ENCODE data around the gene RASSF7.
"Not testable (repeated sequence)": the region's sequence is repeated elsewhere in the genome, so short reads cannot be mapped to it uniquely, and the experiment has no call there.

The RASSF7 gene, protein sequence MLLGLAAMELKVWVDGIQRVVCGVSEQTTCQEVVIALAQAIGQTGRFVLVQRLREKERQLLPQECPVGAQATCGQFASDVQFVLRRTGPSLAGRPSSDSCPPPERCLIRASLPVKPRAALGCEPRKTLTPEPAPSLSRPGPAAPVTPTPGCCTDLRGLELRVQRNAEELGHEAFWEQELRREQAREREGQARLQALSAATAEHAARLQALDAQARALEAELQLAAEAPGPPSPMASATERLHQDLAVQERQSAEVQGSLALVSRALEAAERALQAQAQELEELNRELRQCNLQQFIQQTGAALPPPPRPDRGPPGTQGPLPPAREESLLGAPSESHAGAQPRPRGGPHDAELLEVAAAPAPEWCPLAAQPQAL

GRCh38 chr11:560305-561147 is at the start of gene RASSF7, which contains the start of gene LMNTD2:
Gene RASSF7 (plus strand): TSS chr11:560970. CDS start chr11:561769, 799 bp downstream.
Gene LMNTD2 (minus strand): TSS chr11:560738. CDS start chr11:560716, 22 bp downstream.
- peak; percentile 98 for DNase-seq

- DNase-seq: no peak
Measured at GRCh38 chr11:512761-513595, 47.8 kb upstream of the RASSF7 start.

DNA sequence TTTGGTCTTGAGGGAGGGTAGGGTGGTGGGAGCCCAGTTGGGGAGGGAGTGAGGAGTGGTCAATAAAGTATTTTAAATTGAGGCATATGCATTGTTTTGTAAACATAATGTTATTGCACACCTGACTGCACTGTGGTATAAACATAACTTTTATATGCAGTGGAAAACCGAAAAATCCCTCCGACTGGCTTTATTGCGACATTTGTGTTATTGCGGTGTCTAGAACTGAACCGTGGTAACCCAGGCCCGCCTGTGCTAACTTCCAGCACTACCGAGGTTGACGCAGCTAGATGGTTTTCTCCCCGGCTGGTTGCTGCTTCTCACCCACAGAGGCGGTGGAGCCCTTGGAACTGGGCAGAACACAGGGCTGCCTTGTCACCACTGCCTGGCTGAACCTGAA is 46.2 kb upstream of the RASSF7 start:
- DNase-seq: no peak

- DNase-seq: no peak
Measured at GRCh38 chr11:515131-515530, 45.6 kb upstream of the RASSF7 start.

DNA sequence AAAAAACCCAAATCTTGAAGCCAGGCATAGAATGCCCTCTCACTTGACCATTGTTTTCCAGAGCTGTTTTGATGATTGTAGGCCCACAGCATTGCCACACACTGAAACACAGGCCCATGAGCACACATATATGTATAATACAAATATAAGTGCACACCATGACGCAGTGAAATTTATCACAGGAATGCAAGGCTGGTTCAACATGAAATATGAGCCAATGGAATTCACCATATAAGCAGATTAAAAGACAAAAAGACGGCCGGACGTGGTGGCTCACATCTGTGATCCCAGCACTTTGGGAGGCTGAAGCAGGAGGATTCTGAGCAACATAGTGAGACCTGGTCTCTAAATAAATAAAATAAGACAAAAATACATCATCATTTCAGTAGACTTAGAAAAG is 44.4 kb upstream of the RASSF7 start:
- DNase-seq: no peak

DNA sequence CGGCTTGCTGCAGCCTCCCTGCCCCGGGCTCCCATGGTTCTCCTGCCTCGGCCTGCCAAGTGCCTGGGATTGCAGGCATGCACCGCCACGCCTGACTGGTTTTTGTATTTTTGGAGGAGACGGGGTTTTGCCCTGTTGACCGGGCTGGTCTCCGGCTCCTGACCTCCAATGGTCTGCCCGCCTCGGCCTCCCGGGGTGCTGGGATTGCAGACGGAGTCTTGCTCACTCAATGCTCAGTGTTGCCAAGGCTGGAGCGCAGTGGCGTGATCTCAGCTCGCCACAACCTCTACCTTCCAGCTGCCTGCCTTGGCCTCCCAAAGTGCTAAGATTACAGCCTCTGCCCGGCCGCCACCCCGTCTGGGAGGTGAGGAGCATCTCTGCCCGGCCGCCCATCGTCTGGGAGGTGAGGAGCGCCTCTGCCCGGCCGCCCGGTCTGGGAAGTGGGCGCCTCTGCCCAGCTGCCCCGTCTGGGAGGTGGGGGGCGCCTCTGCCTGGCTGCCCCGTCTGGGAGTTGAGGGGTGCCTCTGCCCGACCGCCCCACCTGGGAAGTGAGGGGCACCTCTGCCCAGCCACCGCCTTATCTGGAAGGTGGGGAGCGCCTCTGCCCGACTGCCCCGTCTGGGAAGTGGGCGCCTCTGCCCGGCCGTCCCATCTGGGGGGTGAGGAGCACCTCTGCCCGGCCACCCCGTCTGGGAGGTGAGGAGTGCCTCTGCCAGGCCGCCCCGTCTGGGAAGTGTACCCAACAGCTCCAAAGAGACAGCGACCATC is 43.7 kb upstream of the RASSF7 start:
- DNase-seq: not testable (repeated sequence)

DNA sequence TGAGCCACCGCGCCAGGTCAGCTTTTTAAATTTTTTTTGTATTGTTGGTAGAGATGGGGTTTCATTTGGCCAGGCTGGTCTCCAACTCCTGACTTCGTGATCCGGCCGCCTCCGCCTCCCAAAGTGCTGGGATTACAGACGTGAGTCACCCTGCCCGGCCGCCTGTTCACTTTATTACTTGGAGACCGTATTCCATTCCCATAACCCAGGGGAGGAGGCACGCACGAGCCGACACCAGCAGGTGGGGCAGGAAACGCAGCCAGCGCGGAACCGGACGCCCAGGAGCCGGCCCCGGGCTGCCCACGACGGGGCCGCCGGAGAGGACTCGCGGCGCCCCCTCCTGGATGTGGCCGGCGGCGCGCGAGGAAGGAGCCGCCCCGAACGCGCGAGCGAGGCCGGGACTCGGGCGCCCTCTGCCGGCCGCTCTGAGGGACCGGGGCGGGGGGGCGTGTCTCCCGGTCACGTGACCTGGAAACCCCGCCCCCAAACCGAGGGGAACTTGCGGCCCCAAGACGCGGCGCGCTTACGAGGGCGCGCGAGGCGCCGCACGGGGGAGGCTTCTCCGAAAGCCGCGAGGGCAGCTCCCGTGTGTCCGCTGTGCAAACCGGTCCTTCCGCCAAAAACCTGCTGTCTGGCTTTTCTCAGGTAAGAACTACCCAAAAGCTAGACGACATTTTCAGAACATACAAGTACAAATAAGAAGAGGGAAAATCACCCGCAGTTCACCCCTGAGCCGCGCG is 42.1 kb upstream of the RASSF7 start:
- DNase-seq: peak; percentile 99

DNA sequence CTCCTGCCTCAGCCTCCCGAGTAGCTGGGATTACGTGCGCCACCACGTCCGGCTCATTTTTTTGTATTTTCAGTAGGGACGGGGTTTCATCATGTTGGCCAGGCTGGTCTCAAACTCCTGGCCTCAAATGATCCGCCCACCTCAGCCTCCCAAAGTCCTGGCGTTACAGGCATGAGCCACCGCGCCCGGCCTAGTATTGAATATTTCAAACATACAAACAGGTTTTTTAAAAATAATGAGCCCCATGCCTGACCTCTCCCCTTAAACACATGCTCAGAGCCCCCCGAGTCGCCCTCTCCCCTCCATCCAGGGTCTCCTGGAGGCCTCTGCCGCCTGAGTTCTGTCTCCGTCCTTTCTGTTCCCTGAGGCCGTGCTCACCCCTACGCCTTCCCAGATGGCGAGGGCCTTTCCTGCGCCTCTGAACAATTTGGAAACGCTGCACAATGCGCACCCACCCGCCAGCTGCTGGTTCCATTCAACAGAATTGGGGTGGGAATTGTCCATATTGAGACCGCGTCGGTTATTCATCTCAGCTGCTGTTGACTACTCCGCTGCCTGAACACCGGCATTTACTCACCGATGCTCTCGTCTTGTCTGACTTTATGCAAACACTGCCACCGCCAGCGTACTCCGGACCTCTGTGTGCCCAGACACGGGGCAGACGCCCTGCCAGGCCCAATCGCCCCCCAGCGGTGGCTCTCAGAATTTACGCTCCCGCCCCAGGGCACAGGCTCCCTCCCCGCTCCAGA is 40.2 kb upstream of the RASSF7 start:
- no peak for DNase-seq

GRCh38 chr11:521177-521688 is 39.5 kb upstream of the RASSF7 start:
- DNase-seq: no peak

GRCh38 chr11:526192-526591 is 34.6 kb upstream of the RASSF7 start:
- DNase-seq: no peak

GRCh38 chr11:528166-528814 is 32.5 kb upstream of the RASSF7 start:
- no peak for DNase-seq

DNA sequence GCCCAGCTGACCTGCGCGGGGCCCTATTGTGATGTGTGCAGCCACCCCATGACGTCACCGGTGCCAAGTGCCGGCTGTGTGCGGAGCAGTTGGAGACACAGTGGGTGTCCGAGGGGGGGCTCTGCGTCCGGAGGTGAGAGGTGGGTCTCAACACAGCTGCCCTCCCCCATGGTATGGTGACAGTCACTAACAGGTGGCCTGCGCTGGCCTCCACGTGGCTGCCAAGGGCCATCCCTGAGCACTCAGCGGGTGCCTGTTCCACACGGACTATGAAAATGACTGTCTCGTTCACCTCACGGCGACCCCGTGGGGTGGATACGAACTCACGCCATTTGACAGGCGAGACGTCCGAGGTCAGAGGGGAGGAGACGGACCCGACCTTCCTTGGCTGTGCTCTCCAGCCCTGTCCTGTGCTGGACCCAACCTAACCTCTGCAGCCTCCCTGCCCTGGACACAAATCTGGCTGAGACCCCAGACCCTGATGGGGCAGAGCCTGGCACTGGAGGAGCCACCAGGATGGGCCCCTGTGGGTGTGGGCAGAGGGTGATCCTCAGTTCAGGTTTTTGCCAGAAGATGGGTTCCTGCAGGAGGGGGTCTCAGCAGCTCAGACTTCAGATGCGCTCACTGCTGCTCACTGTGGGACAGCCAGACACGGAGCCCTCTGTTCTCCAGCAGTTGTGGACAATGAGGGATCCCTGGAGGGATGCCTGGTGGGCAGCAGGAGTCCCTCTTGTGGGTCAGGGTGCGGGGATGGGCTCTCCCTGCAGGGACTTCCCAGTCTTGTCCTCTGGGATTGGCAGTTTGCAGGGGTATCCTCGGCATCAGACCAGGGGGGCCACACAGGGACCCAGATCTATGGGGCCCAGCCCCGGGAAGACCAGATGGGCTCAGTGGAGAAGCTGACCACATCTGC is 31.7 kb upstream of the RASSF7 start:
- peak; percentile 49 for DNase-seq

DNA sequence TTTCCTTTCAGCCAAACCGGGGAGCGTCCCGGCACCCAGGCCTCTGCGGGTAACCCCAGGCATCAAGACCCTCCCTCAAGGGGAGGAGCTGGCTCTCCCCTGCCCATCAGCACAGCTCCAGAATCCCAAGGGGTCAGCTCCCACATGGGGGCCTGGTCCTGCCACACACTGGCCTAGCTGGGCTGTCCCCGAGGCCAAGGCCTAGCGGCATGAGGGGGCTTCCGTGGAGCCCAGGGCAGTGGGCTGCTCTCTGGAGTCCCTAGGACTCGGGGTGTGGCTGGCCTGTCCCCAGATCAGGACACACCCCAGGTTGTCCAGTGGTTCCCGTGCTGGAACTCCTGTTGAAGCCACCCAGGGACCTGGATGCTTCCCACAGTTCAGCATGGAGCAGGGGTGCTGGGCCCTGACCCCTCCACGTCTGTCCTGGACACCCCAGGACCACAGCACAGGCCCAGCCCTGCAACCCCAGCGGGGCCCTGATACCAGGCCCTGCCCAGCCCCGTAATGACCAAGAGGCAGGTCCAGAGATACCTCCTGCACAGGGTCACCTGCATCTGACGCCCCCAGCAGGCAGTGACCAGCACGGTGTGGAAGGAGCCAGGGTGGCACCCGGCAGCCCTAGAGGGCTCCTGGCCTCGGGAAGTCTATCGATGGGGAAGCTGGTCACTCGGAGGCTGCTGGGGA is 30.9 kb upstream of the RASSF7 start:
- DNase-seq: no peak

DNA sequence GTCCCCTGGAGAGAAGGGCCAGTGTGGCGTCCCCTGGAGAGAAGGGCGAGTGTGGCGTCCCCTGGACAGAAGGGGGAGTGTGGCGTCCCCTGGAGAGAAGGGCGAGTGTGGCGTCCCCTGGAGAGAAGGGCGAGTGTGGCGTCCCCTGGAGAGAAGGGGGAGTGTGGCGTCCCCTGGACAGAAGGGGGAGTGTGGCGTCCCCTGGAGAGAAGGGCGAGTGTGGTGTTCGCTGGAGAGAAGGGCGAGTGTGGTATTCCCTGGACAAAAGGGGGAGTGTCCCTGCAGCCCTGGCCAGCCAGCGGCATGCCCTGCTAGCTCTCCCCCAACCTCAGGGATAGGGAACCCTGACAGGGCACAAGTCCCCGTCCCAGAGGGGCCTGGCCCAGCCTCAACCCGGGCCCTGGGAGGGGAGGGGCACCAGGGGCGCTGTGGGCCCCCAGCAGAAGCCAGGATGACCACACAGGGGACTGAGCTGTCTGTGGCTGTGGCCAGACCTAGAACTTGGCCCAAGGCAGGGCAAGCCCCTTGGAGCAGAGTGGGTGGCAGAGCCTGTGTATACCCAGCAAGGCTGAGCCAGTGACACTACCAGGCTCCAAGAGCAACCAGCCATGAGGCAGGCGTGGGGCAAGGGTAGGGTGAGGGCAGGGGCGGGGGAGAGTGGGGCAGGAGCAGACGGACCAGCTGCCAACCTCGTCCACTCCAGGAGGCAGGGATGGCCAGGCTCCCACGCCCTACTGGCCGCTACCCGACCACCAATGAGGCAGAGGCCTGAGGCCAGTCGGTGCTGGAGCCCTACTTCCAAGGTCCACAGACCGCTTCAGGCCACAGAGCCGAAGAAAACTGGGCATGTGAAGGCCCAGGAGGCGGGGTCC is 29.6 kb upstream of the RASSF7 start:
- no peak for DNase-seq

GRCh38 chr11:531919-532526 is 28.7 kb upstream of the RASSF7 start:
- no peak for DNase-seq

DNA sequence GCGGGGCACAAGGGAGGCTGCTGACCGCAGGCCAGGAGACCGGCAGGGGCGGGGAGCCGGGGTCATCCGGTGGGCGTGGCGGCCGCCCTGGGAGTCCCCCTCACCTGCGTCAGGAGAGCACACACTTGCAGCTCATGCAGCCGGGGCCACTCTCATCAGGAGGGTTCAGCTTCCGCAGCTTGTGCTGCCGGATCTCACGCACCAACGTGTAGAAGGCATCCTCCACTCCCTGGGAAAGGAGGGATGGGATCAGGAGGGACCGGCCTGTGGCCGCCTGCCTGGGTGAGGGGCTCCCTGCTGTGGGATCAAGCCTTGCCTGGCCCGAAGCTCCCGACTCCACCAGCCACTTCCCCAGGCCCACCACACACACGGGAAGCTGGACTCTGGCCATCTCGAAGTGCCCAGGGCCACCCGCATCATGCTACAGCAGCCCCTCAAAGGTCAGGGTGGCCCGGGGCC is 28.2 kb upstream of the RASSF7 start:
- DNase-seq: no peak

Measured in activated CD8-positive, alpha-beta memory T cell treated with anti-CD3 and anti-CD28 coated beads, Interleukin-2, amount 50 U/mL, for 48 hours (primary cell).